NCI-H1930 (cell line): ENCODE data around the gene RARS2.

Experiments used
- DNase-seq, 2 experiments: peaks; one replicate each; lab custom pipeline; 2025; lab: John Stamatoyannopoulos, UW

The RARS2 gene

DNA sequence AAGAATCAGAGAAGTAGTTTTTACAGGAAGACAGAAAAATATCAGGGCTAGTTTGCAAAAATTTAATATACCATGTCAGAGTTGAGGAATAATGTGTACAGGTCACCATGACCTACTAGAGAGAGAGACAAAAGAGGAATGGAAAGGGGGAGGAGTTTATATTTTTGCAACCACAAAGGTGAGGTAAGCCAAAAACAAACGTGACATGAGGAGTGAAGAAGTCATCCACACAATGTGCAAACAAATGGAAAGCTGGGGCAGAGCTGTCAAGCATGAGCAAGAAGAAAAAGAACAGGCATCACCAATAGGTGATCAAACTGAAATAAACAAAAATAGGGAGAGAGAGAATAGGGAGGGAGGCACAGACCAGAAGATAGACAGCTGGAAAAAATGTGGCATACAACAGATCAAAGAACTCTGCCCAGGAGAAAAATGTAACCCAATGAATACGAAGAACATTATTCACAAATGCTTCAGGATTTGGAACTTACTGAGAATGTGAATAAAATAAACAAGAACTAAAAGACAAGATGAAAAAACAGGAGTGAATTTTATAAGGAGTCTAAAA, 15.5 kb downstream of the RARS2 start:
- DNase-seq, result no peak

DNA sequence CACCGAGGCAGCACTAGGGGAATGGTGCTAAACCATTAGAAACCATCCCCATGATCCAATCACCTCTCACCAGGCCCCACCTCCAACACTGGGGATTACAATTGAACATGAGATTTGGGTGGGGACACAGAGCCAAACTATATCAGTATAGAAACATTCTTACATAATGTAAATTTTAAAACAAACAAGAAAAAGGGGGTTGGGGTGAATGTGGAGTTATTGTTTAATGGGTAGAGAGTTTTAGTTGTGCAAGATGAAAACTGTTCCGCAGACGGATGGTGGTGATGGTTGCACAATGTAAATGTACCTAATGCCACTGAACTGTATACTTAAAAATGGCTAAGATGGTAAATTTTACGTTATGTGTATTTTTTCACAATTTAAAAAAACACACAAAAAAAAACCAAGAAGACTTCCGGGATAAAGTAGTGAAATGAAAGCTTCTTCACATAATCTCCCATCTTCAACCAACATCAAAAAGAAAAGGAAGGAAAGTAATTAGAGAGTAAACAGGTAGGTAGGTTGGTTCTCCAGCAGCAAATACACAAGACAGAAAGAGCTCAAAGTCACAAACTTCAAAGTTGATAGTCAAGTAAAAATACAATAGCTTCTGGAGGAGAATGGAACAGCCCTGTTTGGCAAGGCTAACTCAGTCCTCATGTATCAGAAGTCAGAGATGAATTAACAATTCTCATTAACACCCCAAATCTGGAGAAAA, 16.3 kb downstream of the RARS2 start:
- DNase-seq, result no peak

DNA sequence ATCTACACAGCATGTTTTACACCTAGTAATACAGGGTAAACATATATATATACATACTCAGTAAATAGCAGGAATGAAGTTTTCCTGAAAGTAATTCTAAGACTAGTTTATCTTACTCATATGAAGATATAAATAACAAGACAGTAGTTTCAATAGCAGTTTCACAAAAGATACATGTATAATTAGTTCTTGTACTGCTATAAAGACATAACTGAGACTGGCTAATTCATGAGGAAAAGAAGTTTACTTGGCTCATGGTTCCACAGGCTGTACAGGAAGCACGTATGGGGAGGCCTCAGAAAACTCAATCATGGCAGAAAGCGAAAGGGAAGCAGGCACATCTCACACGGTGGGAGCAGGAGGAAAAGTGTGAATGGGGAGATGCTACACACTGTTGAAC, 16.9 kb downstream of the RARS2 start:
- no peak for DNase-seq

DNA sequence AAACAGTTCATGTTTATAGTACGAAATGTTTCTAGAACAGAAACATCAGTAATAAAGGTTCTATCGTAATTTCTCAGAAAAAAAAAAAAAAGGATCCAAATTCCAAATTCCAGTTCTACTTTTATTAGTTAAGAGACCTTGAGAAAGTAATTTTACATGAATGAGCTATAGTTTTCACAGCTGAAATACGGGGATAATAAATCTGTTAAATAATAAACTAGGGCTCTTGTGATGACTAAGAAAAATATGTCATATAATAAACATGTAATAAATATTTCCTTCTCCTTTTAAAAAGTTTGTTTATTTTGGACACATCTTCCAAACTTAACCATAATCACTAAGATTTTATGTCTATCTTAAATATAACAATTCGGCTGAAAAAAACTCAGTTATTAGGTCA, 17.8 kb downstream of the RARS2 start:
- DNase-seq, result no peak

DNA sequence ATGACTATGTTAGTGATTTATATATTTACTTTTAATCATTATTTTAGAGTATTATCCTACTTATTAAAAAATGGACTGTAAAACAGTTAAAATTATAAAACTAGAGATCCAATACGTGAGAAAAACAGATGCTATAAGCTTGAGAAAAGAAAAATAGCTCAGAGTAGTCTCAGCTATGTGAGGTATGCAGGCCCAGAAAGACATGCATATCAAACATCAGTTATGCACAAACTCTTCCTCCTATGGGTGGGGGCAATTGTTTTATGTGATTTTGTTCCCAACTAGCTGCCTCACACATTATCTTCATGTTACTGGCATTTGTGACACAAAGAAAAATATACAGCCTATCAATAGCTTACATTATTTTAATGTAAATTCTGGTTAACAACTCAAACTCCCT, 28.8 kb downstream of the RARS2 start:
- DNase-seq, result no peak

DNA sequence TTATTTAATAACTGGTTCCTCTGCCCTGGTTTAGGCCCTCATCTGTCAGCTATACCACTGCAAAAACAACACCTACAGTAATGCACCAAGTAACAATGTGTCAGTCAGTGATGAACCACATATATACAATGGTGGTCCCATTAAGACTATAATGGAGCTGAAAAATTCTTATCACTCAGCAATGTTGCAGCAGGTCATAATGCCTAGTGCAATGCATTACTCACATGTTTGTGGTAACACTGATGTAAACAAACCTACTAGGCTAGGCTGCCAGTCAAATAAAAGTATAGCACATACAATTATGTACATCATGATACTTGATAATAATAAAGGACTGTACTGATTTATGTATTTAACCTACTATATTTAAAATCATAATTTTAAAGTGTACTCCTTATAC, 31.3 kb downstream of the RARS2 start:
- no peak for DNase-seq

DNA sequence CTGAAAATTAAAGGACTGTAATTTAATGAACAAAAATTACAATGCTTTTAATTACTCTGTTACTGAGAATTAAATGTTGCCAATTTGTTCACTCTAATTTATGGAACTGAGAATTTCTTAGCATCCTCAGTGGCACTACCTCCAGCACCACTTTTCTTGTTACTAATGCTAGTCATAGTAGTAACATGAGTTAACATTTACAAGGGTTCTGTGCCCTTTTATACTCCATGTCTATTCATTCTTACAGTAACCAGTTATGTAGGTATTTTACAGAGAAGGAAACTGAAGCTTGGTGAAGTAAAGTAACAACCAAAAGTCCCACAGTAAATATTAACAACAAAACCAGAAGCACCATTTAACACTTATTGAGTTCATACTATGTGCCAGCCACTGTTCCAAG, 34.3 kb downstream of the RARS2 start:
- DNase-seq, result no peak

DNA sequence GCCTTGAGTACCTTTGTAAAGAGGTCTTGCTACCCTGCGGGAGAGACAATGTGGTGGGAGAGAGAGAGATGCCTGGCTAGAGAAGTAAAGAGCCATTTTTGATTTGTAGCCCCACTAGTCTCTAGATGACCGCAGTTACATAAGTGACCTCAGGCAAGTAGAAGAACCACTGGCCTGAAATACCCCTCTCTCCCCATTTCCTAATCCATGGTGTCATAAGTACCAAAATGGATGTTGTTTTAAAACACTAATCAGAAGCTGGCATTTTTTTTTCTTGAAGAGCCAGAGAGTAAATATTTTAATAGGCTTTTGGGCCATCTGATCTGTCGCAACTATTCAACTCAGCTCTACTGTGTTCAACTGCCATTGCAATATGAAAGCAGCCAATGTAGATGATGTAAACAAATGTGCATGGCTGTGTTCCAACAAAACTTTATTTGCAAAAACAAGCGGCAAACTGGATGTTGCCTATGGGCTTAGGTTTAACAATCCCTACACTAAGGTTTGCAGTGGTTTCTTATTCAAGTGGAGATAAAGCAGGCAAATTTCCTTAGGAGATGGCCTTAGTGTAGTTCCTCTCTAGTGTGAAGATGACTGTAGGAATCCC, 36.5 kb downstream of the RARS2 start:
- DNase-seq, result no peak

DNA sequence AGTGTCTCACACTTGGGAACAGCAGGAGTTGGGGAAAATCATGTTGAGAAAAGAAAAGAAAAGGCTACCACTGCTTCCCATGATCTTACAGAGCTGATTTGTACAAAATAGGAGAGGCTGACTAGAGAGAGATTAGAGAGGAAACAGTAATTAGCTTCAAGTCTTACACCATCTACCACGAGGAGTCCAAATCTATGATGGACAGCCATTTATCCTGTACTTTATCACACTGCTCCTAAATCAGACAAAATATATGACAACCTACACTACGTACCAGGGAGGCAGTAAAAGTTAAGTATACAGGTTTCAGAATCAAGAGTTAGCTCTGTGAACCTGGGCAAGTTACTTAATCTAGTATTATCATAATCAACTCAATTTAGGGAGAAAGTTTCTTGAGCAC, 38.0 kb downstream of the RARS2 start:
- no peak for DNase-seq

DNA sequence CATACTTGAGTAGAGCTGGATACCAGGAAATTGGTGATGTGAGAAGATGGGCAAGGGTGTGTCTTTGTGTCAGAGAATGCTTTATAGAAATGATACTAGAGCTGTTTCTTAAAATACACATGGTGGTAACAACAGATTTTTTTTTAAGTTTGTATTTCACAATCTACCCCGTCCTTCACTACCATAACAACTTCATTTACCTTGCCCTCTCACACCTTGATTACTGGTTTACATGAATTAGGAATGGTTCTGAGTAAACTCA, 45.4 kb downstream of the RARS2 start:
- no peak for DNase-seq

DNA sequence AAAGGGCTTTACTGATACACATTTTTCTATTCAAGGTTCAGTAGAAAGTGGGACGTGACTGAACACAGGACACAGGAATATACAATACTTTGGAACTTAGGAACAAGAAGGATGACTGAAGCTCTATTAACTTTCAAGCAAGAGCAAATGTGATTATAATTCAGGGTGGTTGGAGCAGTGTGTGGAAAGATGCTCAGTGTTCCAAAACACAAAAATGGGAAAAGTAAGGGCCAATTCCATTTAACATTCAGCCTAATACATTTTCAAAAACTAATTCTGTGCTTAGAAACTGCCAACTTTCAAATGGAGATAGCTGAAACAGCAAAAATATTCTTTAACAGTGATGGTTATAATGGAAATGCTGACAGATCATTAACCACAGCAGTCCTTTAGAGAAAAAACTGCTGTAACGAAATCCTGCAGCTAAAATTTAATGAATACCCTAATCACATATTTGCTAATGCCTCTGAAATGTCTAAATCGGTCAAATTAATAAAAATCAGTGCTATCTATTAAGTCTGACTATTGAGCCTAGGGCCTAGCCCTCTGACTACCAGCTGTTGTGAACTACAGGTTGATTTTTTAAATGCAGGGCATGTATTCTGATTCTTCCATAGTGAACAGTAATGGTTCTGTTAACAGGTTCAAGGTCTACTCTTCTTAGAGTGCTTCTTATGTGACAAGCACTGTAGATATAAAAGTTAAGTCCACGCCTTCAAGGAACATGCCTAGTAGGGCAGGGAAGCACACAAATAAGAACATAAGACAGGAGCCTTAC, 45.9 kb downstream of the RARS2 start:
- DNase-seq, result no peak

DNA sequence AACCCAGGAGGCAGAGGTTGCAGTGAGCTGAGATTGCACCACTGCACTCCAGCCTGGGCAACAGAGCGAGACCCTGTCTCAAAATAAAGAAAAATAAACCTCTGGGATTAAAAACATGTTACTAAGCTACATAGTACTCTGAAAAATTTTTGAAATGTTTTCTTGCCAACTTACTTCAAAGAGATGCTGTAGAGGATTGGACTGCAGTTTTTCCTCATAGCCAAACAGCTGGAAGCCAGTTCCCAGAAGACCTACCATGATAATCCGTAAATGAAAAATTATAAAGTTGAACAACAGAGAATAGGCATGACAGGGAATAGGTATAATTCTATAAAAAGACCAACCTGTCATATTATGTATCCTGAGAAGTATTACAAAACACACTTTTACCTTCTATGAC, 48.0 kb downstream of the RARS2 start:
- DNase-seq, result no peak

DNA sequence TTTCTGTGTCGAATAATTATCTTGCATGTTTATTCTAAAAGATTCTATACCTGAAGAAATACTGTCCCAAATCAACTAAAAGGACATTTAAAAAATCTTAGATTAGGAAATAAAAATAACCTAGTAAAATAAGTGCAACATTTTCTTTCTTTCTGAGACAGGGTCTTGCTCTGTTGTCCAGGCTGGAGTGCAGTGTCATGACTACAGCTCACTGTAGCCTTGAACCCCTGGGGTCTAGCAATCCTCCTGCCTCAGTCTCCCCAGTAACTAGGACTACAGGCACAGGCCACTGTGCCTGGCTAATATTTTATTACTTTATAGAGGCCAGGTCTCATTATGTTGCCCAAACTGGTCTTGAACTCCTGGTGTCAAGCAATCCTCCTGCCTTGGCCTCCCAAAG, 48.7 kb downstream of the RARS2 start:
- DNase-seq, result no peak

DNA sequence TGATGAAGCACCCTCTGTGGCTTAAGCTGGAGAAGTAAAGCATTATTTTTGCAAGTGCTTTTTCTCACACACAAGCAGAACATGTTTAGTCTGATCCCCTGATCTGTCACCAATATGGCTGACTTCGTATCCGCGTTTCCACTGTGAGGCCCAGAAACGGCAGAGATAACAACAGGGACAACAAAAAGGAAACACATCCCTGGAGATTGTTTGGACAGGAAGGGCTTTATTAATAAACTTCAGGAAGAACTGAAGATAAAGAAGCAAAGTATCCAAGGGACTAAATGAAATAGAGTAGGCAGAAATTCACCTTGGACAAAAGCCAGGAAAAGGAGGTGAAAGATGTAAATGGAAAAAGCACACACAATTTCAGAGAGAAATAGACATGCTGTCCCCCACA, 49.2 kb downstream of the RARS2 start:
- DNase-seq, result no peak

DNA sequence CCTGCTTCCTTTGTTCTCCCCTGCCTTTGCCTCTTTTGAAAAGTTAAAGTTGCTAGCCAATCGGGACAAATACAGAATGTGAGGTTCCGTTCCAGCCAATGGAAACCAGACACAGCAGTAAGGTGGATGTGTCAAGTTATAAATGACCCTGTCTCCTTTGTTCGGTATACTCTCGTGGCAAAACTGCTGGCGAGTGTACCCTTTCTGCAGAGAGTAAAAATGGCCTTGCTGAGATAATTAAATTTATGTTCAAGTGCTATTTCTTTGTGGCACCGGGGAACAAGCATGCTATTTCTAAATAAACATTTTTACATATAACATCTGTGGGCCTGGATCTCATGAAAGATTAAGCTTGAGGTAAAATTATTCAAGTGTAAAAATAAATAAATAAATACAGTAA, 50.2 kb downstream of the RARS2 start:
- DNase-seq, result no peak

DNA sequence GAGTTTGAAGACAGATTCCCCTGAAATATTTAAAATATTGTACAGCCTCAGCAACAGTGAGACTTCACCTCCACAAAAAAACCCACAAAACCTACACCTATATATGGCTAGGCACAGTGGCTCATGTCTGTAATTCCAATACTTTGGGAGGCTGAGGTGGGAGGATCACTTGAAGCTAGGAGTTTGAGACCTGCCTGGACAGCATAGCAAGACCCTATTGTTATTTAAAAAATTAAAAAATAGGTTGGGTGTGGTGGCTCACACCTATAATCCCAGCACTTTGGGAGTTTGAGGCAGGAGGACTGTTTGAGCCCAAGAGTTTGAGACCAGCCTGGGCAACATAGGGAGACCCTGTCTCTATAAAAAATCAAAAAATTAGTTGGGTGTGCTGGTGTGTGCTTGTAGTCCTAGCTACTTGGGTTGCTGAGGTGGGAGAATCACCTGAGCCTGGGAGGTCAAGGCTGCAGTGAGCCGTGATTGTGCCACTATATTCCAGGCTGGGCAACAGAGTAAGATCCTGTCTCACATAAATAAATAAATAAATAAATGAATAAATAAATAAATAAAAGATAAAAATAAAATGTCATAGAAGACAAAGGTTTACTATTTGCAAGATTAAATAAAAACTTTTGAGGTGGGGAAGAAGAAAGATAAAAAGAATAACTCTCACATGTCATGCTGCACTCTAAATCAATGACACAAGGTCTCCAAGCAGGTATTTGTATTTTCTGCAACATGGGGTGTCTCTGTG, 51.1 kb downstream of the RARS2 start:
- DNase-seq, result no peak

DNA sequence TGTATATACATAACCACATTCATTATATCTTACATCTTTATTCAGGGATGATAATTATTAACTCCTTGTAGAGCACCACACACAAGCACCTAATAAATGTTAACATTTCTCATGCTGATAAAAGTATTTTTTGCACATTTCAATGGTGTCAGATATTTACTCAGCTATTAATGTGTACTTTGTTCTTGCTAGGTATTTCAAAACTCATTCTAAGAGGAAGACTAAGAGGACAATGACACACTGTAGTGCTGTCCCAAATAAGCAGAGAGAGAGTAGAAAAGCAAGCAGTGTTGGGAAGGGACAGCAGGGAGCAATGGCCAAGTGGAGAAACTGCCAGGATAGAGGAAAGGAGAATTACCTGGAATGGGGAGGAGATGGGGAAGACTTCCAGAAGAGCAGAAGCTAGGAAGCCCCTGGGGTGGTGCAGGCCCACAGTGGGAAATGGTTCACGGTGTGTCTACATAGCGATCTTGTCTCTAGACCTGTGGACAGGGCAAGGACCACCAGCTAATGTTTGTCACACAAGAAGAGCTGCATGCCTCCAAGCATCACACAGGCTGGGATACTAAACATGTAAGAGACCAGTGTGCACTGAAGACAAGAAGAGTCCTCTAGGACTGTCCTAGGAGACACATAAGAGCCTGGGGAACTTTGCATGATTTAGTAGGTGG, 55.3 kb downstream of the RARS2 start:
- no peak for DNase-seq

DNA sequence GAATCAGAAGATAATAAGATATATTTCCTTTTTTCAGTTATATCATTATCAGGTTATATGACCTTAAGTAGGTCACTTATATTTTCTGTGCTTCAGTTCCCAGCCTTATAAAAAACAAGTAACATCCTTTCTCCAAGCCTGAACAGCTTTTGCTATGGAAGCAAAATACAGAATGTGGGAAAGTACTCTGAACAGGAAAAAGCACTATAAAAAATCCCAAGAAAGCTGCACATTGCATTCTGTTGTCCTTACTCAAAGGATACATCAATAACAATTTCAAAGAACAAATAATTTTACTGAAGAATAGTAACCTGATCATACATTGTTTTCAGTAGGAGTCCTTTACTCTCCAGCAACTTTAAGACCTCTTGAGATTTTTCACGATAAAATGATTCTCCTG, 60.6 kb downstream of the RARS2 start:
- DNase-seq, result no peak

DNA sequence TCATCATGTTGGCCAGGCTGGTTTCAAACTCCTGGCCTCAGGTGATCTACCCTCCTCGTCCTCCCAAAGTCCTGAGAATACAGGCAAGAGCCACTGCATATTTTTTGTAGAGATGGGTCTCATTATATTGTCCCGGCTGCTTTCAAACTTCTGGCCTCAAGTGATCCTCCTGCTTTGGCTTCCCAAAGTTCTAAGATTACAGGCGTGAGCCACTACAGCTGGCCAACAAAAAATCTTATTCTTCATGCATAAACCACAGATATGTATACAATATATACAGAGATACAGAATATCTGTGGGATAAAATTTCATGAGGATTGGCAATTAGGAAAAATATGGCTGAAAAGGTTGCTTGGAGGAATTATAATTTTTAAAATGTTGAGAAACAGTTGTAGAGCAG, 67.1 kb downstream of the RARS2 start:
- DNase-seq, result no peak

DNA sequence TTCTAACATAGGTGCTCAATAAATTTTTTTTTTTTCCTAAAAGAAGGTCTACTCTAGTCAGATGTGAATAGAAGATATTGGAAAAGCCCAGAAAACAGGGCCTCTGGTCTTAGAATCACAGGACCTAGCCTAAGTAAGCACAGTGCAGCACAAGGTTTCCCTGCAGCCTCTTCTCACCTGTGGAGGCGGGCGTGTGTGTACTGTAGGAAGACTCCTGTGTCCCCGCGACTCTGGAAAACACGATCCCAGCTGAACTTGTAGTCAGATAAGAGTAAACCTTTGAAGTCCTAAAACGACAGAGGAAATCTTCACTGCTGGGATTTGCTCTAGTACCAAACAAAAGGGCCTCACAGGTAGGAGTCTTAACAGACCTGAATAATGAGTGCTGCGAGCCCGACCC, 71.3 kb downstream of the RARS2 start:
- DNase-seq, result no peak

DNA sequence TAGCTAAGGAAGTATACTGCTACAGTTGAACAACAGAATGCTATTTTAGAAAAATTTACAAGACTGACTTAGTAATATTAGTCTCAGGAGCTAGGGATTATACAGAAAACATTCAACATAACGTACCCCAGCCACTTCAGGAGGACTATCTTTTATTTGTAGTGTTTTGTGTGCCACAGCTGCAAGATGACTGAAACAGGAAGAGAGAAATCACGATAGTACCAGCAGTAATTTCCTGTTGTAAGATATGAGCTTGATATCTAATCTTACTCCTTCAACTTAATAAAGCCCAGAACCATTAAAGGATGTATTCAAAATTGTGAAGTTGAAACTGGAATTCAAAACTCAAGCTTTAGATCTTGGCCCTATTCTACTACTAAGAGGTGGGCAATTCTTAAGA, 75.0 kb downstream of the RARS2 start:
- no peak for DNase-seq

DNA sequence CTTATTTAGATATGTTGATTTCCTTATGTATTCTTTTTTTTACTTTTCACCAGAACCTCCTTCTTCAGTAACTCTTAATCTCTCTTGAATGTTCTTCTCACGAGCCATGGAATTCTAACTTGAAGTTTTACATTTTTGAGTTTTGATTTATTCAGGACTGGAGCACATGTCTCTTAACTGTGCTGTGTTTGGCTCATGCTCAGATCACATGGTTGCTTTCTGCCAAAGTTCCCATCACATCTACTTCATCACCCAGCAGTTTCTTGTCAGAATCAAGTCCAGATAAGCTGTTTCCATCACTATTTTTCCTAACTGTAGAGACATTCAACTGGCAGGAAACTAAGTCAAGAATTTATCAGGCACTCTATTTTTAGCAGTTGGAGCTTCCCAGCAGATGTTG, 85.3 kb downstream of the RARS2 start:
- no peak for DNase-seq
